A549 (cell line): Measurements from ENCODE around the gene ZNF280B. TPM values are rescaled to one million over a fixed set of nuclear protein-coding genes. Genes with fewer than 3 reads are reported as not detected.

Source experiments
- ATAC-seq, 2 experiments: fragments of 200-7000 bp in 1 of 2; fragments of >200 bp in 1 of 2; cut with Nextera tagmentation in 1 of 2; cut with Tn5 transposase in 1 of 2; 3 replicates each; pipeline versions ENCODE4 v1.8.0 to v1.9.1; 2018 to 2020; ENCODE audit warnings: mild to moderate bottlenecking in 1 of 2, moderate library complexity in 1 of 2
- CTCF ChIA-PET: fragments of 300-600 bp; sonication (Branson Sonifier 250); formaldehyde crosslinking; extraction: SDS; loops from one replicate; lab custom pipeline; 2021; ENCODE audit warnings: antibody characterized with exemption, inconsistent platforms; lab: Yijun Ruan, JAX
- POLR2A ChIA-PET: fragments of 350-600 bp; formaldehyde crosslinking; extraction: SDS; loops from one replicate; lab custom pipeline; 2021; ENCODE audit warnings: antibody characterized with exemption, inconsistent platforms; lab: Yijun Ruan, JAX
- DNase-seq, 2 experiments: peaks; one replicate each; pipeline versions ENCODE4 v3.0.0 to v3.0.0-alpha.2; 2011 to 2016; ENCODE audit warnings: low read depth in 1 of 2, low spot score in 1 of 2
- FAIRE-seq: peaks from 2 replicates; lab custom pipeline; 2011; peaks lifted over from hg19 to GRCh38; lab: Jason Lieb, UNC
- H3K27ac ChIP-seq, 2 experiments: fragments of >200 bp; sonication (Bioruptor Twin); formaldehyde crosslinking; 3 replicates each; pipeline ENCODE4 v1.5.1; 2016 to 2017
- H3K4me1 ChIP-seq: fragments of >200 bp; sonication (Bioruptor Twin); formaldehyde crosslinking; 3 replicates; pipeline ENCODE4 v1.6.1; 2016
- H3K4me2 ChIP-seq: fragments of >200 bp; sonication (Bioruptor Twin); formaldehyde crosslinking; 3 replicates; pipeline ENCODE4 v1.6.1; 2016
- H3K4me3 ChIP-seq: fragments of >200 bp; sonication (Bioruptor Twin); formaldehyde crosslinking; 3 replicates; pipeline ENCODE4 v1.5.1; 2016
- H3K9me3 ChIP-seq: fragments of >200 bp; sonication (Bioruptor Twin); formaldehyde crosslinking; 3 replicates; pipeline ENCODE4 v1.6.1; 2016
- BHLHE40 ChIP-seq: IDR thresholded peaks from 2 replicates; pipeline ENCODE4 v1.6.1; 2012; ENCODE audit warnings: low read depth, low read length, inconsistent platforms
- CBX8 ChIP-seq: fragments of 200-600 bp; sonication (generic); IDR thresholded peaks from 2 replicates; pipeline ENCODE4 v1.6.1; 2016
- CHD4 ChIP-seq: fragments of 200-600 bp; sonication (generic); IDR thresholded peaks from 2 replicates; pipeline ENCODE4 v1.6.1; 2016; ENCODE audit warnings: antibody characterized with exemption, mild to moderate bottlenecking, borderline replicate concordance
- EHMT2 ChIP-seq: fragments of 200-600 bp; sonication (generic); IDR thresholded peaks from 2 replicates; pipeline ENCODE4 v1.6.1; 2016; ENCODE audit warnings: antibody characterized with exemption, low read depth, mild to moderate bottlenecking, moderate library complexity
- ELK1 ChIP-seq: fragments of 150-350 bp; IDR thresholded peaks from 2 replicates; pipeline ENCODE4 v1.6.1; 2014; ENCODE audit warnings: low read depth, mild to moderate bottlenecking, low read length
- HOXB13 ChIP-seq: fragments of 250-450 bp; sonication (Bioruptor Pico); IDR thresholded peaks from 2 replicates; pipeline ENCODE4 v1.5.0; 2020; ENCODE audit warnings: low read depth, mild to moderate bottlenecking, moderate library complexity
- NFE2L2 ChIP-seq: fragments of 150-350 bp; conservative IDR thresholded peaks from 2 replicates; pipeline ENCODE4 v1.6.1; 2014; ENCODE audit warnings: low read length
- NPAS2 ChIP-seq: fragments of 250-450 bp; sonication (Bioruptor Pico); IDR thresholded peaks from 2 replicates; pipeline ENCODE4 v1.8.0; 2022; ENCODE audit warnings: mild to moderate bottlenecking, moderate library complexity, borderline replicate concordance
- POLR2A ChIP-seq: IDR thresholded peaks from 2 replicates; pipeline ENCODE4 v1.6.1; 2012; ENCODE audit warnings: mild to moderate bottlenecking, low read length
- POLR2AphosphoS2 ChIP-seq: conservative IDR thresholded peaks from 2 replicates; pipeline ENCODE4 v1.6.1; 2012; ENCODE audit warnings: low read length, improper control_type of control experiment, inconsistent platforms
- RARB ChIP-seq: fragments of 250-450 bp; sonication (Bioruptor Pico); IDR thresholded peaks from 2 replicates; pipeline ENCODE4 v1.8.0; 2021; ENCODE audit warnings: mild to moderate bottlenecking, moderate library complexity
- REST ChIP-seq: fragments of 200-600 bp; sonication (generic); IDR thresholded peaks from 2 replicates; pipeline ENCODE4 v1.6.1; 2016; ENCODE audit warnings: antibody characterized with exemption, mild to moderate bottlenecking, moderate library complexity
- USF2 ChIP-seq: fragments of 450-650 bp; IDR thresholded peaks from 2 replicates; pipeline ENCODE4 v1.6.1; 2014; ENCODE audit warnings: antibody characterized with exemption
- ZFP36 ChIP-seq: fragments of 450-650 bp; IDR thresholded peaks from 2 replicates; pipeline ENCODE4 v1.6.1; 2014; ENCODE audit warnings: borderline replicate concordance; ENCODE audit not compliant: partially characterized antibody
- ZNF302 ChIP-seq: fragments of 250-450 bp; sonication (Bioruptor Pico); IDR thresholded peaks from 2 replicates; pipeline ENCODE4 v1.9.0; 2021; ENCODE audit warnings: inconsistent platforms, mild to moderate bottlenecking, moderate library complexity
- WGBS: methylation state at CpG from one replicate; pipeline ENCODE4 v1.1.6; 2017; ENCODE audit errors: missing lambda C conversion rate; 5-methylcytosine and 5-hydroxymethylcytosine counted together
- polyA plus RNA-seq, 4 experiments: library from polyadenylated mRNA; depleted of rRNA in 3 of 4; stranded (reverse); fragments of >200 nt; fragmentation: RNase III in 1 of 4; extraction: RNeasy Plus Mini Kit Qiagen cat#74134 plus additional on column Dnase treatment in 1 of 4; gene quantifications; 2 replicates in 3 of 4; 3 replicates in 1 of 4; pipeline ENCODE4 v1.2.3, GENCODE V29; 2011 to 2017
- TF ChIP-seq, protein P1 (sequence below): fragments of 250-450 bp; sonication (Bioruptor Pico); IDR thresholded peaks from 2 replicates; pipeline ENCODE4 v1.5.0; 2021; ENCODE audit warnings: mild to moderate bottlenecking, moderate library complexity, borderline replicate concordance
- TF ChIP-seq, protein P2 (sequence below): fragments of >200 bp; sonication (Bioruptor Twin); formaldehyde crosslinking; IDR thresholded peaks from 3 replicates; pipeline ENCODE4 v1.6.1; 2016
- TF ChIP-seq, protein P3 (sequence below): fragments of >200 bp; sonication (Bioruptor Twin); formaldehyde crosslinking; IDR thresholded peaks from 2 replicates; pipeline ENCODE4 v1.6.1; 2016

The ZNF280B gene
- polyA plus RNA-seq, 2 of the 4 experiments (the other 2 are of a cell fraction) = 2.3 to 5.1 TPM

- TF ChIP-seq ZNF302 (no peak), CHD4 (no peak)
These were observed 36.5 kb upstream of the ZNF280B start (continued) for GRCh38 chr22:22545084-22545483.

DNA sequence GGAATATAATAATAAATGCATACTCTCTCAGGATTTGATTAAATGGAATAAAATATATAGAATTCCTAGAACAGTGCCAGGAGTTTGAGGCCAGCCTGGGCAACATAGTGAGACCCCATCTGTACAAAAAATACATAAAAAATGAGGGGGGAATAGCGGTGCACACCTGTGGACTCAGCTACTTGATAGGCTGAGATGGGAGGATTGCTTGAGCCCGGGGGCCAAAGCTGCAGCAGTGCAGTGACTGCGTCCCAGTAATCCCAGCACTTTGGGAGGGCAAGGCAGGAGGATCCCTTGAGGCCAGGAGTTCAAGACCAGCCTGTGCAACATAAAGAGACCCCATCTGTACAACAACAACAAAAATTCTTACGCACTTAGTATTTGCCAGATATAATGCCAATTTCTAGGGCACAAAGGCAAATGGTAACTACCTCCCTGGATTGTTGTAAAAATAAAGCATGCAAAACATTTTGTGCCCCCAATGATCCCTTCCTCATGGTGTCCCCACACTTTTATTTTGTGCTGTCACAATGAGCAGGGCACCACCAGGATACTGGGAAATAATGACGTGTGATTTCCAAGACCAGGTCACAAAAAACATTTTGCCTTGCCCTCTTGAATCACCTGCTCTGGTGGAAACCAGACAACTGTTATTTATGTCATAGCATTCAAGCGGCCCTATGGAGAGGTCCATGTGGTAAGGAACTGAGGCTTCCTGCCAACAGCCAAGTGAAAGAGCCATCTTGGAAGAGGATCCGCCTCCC, 29.9 kb upstream of the ZNF280B start:
- TF ChIP-seq, protein P1, sequence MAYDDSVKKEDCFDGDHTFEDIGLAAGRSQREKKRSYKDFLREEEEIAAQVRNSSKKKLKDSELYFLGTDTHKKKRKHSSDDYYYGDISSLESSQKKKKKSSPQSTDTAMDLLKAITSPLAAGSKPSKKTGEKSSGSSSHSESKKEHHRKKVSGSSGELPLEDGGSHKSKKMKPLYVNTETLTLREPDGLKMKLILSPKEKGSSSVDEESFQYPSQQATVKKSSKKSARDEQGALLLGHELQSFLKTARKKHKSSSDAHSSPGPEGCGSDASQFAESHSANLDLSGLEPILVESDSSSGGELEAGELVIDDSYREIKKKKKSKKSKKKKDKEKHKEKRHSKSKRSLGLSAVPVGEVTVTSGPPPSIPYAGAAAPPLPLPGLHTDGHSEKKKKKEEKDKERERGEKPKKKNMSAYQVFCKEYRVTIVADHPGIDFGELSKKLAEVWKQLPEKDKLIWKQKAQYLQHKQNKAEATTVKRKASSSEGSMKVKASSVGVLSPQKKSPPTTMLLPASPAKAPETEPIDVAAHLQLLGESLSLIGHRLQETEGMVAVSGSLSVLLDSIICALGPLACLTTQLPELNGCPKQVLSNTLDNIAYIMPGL (CRISPR knock-in tag) = no peak
- TF ChIP-seq BHLHE40 (no peak), ZFP36 (no peak), RARB (CRISPR knock-in tag) (no peak), EHMT2 (no peak), REST (no peak), POLR2A (no peak), USF2 (no peak), POLR2AphosphoS2 (no peak)
- TF ChIP-seq, protein P2, sequence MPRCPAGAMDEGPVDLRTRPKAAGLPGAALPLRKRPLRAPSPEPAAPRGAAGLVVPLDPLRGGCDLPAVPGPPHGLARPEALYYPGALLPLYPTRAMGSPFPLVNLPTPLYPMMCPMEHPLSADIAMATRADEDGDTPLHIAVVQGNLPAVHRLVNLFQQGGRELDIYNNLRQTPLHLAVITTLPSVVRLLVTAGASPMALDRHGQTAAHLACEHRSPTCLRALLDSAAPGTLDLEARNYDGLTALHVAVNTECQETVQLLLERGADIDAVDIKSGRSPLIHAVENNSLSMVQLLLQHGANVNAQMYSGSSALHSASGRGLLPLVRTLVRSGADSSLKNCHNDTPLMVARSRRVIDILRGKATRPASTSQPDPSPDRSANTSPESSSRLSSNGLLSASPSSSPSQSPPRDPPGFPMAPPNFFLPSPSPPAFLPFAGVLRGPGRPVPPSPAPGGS = no peak
- TF ChIP-seq, protein P3, sequence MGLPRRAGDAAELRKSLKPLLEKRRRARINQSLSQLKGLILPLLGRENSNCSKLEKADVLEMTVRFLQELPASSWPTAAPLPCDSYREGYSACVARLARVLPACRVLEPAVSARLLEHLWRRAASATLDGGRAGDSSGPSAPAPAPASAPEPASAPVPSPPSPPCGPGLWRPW = no peak
- TF ChIP-seq, all 56 proteins: peak for 0
- no peak overlapping the region for H3K4me3 ChIP-seq
- DNase-seq (no peak), FAIRE-seq (no peak), ATAC-seq (no peak)
- H3K4me1 ChIP-seq = no peaks in the 10 kb centered on the region
- H3K27ac ChIP-seq = no peak overlapping the region
- CTCF ChIA-PET = interaction anchor here (1.0 kb wide), 1 partner anchor 20 kb away, joined by 3 read pairs; the partner anchor contains the start of gene PRAME
- WGBS = 54% methylated on average over 7 of the region's 7 CpGs
- POLR2A ChIA-PET = no interaction called here
- H3K4me2 ChIP-seq = no peak overlapping the region
- H3K9me3 ChIP-seq = no peaks in the 10 kb centered on the region

GRCh38 chr22:22536916-22537315, 28.4 kb upstream of the ZNF280B start:
- ChIA-PET POLR2A (no interaction called here), CTCF (no interaction called here)
- no peak for DNase-seq
- H3K4me2 ChIP-seq = no peak overlapping the region
- ATAC-seq = no peak
- 0% methylated on average over 1 of the region's 1 CpG for WGBS
- no peak overlapping the region for H3K4me3 ChIP-seq
- H3K27ac ChIP-seq = no peak overlapping the region
- no peaks in the 10 kb centered on the region for H3K4me1 ChIP-seq
- FAIRE-seq = no peak
- no peaks in the 10 kb centered on the region for H3K9me3 ChIP-seq
- TF ChIP-seq ELK1 (no peak), POLR2A (no peak), HOXB13 (CRISPR knock-in tag) (no peak), NPAS2 (no peak), CBX8 (no peak), NFE2L2 (no peak)
- TF ChIP-seq, protein P1 (CRISPR knock-in tag) = no peak
